ENCODE data around the gene KIAA0232. TPM values are rescaled to one million over a fixed set of nuclear protein-coding genes. Genes with fewer than 3 reads are reported as not detected.

The KIAA0232 gene
- total and polyA plus RNA-seq, 2 experiments from 2014 or later: 11.3 to 34.3 TPM

DNA sequence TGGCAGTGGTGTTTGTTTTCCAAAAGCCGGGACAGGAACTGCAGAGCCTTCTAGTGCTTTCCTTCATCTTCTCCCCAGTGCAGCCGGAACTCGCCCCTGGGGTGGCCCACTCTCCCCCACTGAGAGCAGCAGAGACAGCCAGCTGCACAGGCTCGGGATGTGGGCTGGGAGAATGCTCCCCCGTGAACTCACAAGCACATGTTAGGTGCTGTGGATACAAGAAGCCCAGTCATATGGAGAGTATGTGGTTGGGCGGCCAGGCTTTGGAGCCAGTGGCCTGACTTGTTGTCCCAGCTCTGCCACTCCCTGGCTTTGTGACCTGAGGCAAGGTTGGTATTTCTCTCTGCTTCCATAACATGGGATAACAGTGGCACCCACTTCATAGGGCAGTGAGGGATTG lies 9.4 kb upstream of the KIAA0232 start:
- Histone ChIP-seq H2AFZ (no peak overlapping the region), H3K36me3 (replicated peaks; ENCODE audit: insufficient read depth, low read depth) (no peaks in the 10 kb centered on the region), H3K9me2 (replicated peaks; ENCODE audit: insufficient read depth) (no peaks in the 10 kb centered on the region), H3K4me2 (no peak overlapping the region), H3K4me1 (ENCODE audit: insufficient read depth) (peaks cover 14% of the 10 kb centered on the region), H3K27ac (no peak overlapping the region), H3K9me3 (ENCODE audit: low read depth) (no peaks in the 10 kb centered on the region), H3K79me2 (no peaks in the 10 kb centered on the region), H3K27me3 (no peaks in the 10 kb centered on the region), H3K4me3 (no peak overlapping the region), H4K20me1 (ENCODE audit: insufficient read depth, poor library complexity, severe bottlenecking) (no peaks in the 10 kb centered on the region)
- TF ChIP-seq EZH2phosphoT487 (IDR thresholded peaks at IDR 0.05; ENCODE audit: low read depth, severe bottlenecking, unreplicated experiment) (no peak), EZH2 (IDR thresholded peaks at IDR 0.05; ENCODE audit: borderline replicate concordance) (no peak)
- TF ChIP-seq, protein P1, sequence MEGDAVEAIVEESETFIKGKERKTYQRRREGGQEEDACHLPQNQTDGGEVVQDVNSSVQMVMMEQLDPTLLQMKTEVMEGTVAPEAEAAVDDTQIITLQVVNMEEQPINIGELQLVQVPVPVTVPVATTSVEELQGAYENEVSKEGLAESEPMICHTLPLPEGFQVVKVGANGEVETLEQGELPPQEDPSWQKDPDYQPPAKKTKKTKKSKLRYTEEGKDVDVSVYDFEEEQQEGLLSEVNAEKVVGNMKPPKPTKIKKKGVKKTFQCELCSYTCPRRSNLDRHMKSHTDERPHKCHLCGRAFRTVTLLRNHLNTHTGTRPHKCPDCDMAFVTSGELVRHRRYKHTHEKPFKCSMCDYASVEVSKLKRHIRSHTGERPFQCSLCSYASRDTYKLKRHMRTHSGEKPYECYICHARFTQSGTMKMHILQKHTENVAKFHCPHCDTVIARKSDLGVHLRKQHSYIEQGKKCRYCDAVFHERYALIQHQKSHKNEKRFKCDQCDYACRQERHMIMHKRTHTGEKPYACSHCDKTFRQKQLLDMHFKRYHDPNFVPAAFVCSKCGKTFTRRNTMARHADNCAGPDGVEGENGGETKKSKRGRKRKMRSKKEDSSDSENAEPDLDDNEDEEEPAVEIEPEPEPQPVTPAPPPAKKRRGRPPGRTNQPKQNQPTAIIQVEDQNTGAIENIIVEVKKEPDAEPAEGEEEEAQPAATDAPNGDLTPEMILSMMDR (IDR thresholded peaks at IDR 0.05; ENCODE audit: poor library complexity): no peak
- DNase-seq (ENCODE audit: low spot score): no peak
- 68% methylated on average over 6 of the region's 6 CpGs for WGBS (ENCODE audit: low lambda C conversion rate, missing lambda C conversion rate)

DNA sequence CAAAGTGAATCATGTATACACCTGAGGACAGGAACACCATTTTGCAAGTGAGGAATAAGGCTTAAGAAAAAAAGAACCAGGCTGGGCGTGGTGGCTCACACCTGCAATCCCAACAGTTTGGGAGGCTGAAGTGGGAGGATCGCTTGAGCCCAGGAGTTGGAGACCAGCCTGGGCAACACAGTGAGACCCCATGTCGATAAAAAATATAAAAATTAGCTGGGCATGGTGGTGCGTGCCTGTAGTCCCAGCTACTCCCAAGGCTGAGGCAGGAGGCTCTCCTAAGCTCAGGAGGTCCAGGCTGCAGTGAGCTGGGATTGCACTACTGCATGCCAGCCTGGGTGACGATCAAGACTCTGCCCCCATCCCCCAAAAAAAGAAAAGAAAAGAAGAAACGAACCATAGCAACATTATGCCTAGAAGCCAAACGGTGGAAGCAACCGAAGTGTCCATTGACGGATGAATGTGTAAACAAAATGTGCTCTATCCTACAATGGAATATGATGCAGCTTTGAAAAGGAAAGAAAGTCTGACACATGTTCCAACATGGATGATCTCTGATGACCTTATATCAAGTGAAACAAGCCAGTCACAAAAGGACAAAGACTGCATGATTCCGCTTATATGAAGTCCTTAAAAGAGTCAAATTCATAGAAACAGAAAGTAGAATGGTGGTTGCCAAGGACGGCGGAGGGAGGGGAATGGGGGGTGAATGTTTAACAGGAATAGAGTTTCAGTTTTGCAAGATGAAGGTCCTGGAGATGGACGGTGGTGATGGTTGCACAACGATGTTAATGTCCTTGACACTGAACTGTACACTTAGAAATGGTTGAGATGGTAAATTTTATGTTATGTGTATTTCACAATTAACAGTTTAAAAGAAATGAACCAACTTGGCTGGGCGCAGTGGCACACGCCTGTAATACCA lies 8.6 kb upstream of the KIAA0232 start:
- Histone ChIP-seq H3K36me3 (replicated peaks; ENCODE audit: insufficient read depth, low read depth) (no peaks in the 10 kb centered on the region), H3K79me2 (no peaks in the 10 kb centered on the region), H3K27me3 (no peaks in the 10 kb centered on the region), H3K9me3 (ENCODE audit: low read depth) (no peaks in the 10 kb centered on the region), H3K4me3 (no peak overlapping the region), H2AFZ (no peak overlapping the region), H3K9me2 (replicated peaks; ENCODE audit: insufficient read depth) (no peaks in the 10 kb centered on the region), H3K27ac (no peak overlapping the region), H3K4me1 (ENCODE audit: insufficient read depth) (peaks cover 10% of the 10 kb centered on the region), H4K20me1 (ENCODE audit: insufficient read depth, poor library complexity, severe bottlenecking) (no peaks in the 10 kb centered on the region), H3K4me2 (no peak overlapping the region)
- TF ChIP-seq, protein P1 (IDR thresholded peaks at IDR 0.05; ENCODE audit: poor library complexity): no peak
- no peak for TF ChIP-seq EZH2 (IDR thresholded peaks at IDR 0.05; ENCODE audit: borderline replicate concordance)
- TF ChIP-seq EZH2phosphoT487 (IDR thresholded peaks at IDR 0.05; ENCODE audit: low read depth, severe bottlenecking, unreplicated experiment): no peak
- no peak for DNase-seq (ENCODE audit: low spot score)
- 87% methylated on average over 16 of the region's 16 CpGs for WGBS (ENCODE audit: low lambda C conversion rate, missing lambda C conversion rate)

DNA sequence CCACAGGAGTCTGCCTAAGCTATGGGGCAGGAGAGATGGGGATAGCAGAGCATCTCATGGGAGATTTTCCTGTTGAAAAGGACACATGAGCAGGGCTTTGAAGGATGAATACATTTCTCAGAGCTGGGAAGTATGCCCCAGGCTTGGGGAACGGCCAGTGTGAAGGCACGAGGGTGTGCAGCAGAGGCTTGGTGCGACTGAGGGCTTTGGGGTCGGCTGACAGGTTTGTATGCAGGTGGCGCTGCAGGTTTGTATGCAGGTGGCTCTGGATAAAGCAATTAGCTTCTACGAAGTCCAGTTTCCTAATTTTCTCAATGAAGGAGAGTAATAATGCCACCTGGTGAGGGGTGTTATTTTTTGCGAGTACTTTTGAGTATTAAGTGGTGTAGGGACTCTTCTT lies 6.8 kb upstream of the KIAA0232 start:
- H3K4me1 ChIP-seq (ENCODE audit: insufficient read depth): peaks cover 10% of the 10 kb centered on the region
- WGBS (ENCODE audit: low lambda C conversion rate, missing lambda C conversion rate): 82% methylated on average over 6 of the region's 7 CpGs
- H3K79me2 ChIP-seq: no peaks in the 10 kb centered on the region
- no peaks in the 10 kb centered on the region for H4K20me1 ChIP-seq (ENCODE audit: insufficient read depth, poor library complexity, severe bottlenecking)
- no peak overlapping the region for H3K27ac ChIP-seq
- no peak overlapping the region for H3K4me3 ChIP-seq
- TF ChIP-seq EZH2 (IDR thresholded peaks at IDR 0.05; ENCODE audit: borderline replicate concordance) (no peak), EZH2phosphoT487 (IDR thresholded peaks at IDR 0.05; ENCODE audit: low read depth, severe bottlenecking, unreplicated experiment) (no peak)
- TF ChIP-seq, protein P1 (IDR thresholded peaks at IDR 0.05; ENCODE audit: poor library complexity): no peak
- H3K9me2 ChIP-seq (replicated peaks; ENCODE audit: insufficient read depth): no peaks in the 10 kb centered on the region
- no peaks in the 10 kb centered on the region for H3K27me3 ChIP-seq
- H3K9me3 ChIP-seq (ENCODE audit: low read depth): no peaks in the 10 kb centered on the region
- no peak overlapping the region for H2AFZ ChIP-seq
- H3K4me2 ChIP-seq: no peak overlapping the region
- no peak for DNase-seq (ENCODE audit: low spot score)
- H3K36me3 ChIP-seq (replicated peaks; ENCODE audit: insufficient read depth, low read depth): no peaks in the 10 kb centered on the region
